SW480 (cell line): Measurements from ENCODE around the gene AKT1.
A peak's percentile ranks its signal among the peaks of the same experiment; 100 is the strongest.

ENCODE experiments used
- DNase-seq: peaks from one replicate; pipeline ENCODE4 v3.0.0-alpha.2; 2016; ENCODE audit warnings: low spot score

AKT1 gene

DNA sequence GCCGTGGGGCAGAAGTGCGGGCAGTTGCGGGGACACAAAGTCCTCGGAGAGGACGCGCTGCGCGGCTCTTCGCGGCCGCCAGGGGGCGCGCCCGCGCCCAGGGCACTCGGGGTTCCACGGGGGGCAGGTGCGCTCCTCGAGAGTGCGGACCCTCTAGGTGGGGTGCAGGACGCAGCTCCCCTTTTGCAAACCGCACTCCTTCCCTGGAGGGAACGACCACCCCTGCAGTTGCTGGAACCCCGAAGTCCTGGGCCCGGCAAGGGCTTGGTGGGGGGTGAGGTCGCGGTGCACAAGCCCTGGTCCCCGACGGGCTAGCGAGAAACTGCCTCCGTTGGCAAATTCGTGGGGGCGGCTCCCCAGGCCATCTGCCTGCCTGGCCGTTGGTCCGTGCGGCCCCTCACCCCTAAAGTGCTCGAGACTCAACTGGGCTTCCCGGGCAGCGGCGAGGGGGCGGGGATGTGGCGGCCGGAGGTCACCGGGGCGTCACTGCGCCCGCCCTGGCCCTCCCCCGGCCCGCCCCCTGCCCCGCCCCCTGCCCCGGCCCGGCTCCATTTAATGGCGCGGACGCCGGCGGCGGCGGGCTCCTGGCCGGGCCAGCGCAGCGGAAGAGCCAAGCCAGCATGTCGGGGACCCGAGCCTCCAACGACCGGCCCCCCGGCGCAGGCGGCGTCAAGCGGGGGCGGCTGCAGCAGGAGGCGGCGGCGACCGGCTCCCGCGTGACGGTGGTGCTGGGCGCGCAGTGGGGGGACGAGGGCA is 71.7 kb downstream of the AKT1 start, which contains the start of gene ADSS1:
Gene ADSS1, plus strand, starts transcription at position 579 of the 756 bp plus-strand sequence. Its CDS starts 42 bp downstream, at position 621.
- DNase-seq = peak; percentile 45

DNA sequence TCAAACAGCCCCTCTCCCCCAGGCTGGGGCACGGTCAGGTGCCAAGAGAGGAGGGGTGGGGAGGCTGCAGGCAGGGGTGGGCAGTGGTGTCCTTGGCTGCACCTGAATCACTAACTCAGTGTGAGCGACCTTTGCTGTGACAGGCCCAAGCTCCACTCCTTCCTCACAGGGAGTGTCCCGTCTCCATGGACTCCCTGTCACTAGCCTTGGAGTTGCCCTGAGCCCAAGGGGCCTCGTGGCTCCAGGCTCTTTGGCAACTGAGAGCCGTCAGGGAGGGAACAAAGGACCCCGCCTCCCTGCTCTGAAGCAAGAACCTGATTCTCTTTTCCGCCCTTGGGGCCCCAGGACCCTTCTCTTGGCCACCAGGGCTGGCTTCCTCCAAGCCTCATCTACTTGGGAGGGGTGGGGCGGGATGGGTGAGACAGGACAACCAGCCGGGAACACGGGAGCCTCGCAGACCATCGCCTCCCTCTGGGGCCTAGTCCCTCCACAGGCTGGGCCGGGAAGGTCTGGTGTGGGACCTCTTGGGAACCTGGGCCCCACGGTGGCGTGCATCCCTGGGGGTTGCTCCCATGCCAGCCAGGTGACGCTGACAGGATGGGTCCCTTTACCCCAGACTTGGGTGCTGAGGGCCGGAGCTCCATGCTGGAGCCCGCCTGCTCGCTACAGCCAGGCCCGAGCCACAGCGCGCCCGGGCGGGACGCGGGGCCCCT is 72.5 kb downstream of the AKT1 start:
- DNase-seq = no peak

DNA sequence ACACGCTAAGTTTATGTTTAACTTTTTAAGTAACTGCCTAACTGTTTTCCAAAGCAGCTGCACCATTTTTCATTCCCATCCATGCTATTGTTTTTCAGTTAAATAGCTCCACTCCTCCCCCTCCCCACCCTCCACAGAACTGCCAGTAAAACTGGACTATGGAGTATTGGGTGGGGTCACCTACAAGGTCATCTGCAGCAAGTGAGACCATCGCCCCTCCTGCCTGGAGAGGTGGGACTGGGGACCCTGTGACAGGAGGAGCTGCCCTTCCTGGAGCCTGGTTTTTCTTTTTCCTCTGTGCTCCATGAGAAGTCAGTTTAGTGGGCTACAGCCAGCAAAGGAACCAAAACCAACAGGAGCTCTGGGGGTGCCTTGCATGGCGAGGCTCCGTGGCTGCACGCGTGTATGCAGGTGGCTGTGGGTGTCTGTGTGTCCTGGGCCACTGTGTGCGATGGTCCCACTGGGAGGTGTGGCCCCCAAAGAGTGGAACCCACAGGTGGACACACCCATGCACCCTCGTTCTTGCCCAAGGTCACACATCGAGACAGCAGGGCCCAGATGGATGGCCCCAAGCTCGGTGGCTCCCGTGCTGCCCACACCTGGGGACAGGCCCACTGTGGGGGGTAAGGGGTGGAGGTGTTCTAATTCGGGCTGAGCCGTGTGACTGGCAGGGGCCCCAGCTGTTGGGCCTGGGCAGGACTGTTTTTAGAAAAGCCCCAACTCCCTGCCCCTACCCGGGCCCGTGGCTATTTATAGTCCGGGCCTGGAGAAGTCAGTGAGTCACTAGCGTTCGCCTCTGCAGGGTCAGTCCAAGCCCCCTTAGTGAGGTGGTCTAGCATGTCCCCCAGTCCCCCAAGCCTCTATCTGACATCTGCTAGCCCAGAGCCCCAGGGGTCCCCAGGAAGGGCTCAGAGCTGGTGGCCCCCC is 73.8 kb downstream of the AKT1 start:
- no peak for DNase-seq
